Measurements from ENCODE around the gene KAZN.

GRCh38 chr1:14810595-14811361 lies 212.3 kb downstream of the KAZN start:
- no peak for TF ChIP-seq L3MBTL2 (conservative IDR thresholded peaks at IDR 0.05)
- TF ChIP-seq FOXA1 (IDR thresholded peaks at IDR 0.05), result no peak

Measured in HEK293T (cell line).